ENCODE results near the gene LRRC19. TPM values are rescaled to one million over a fixed set of nuclear protein-coding genes. Genes with fewer than 3 reads are reported as not detected.
A peak's percentile ranks its signal among the peaks of the same experiment; 100 is the strongest.

Gene LRRC19
- total RNA-seq, 1 donor from 2014 or later, result 0.27 TPM

DNA sequence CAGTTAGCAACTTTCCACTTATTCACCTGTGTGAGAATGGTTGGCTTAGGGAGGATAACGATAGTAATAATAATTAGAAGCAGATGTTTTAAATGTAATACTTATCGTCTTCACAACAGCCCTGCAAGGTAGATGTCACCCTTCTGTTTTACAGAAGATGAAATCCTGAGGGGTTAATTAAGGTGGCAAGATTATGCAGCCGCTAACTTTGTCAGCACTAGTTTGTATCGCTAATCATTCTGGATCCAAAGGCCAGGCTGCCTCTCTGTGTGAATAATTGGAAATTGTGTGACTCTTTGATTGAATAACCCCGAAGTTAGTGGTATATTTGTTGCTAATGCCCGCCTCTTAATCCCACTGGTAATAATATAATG lies 48.6 kb downstream of the LRRC19 start:
- no peak for ATAC-seq
- Histone ChIP-seq H3K27me3 (ENCODE audit: low read depth) (no peaks in the 10 kb centered on the region), H3K4me3 (peak overlapping the region; percentile 58), H3K9me3 (no peaks in the 10 kb centered on the region), H3K27ac (peak overlapping the region; percentile 91), H3K36me3 (no peaks in the 10 kb centered on the region), H3K4me1 (peaks cover 13% of the 10 kb centered on the region)
- TF ChIP-seq CTCF (IDR thresholded peaks at IDR 0.05), result no peak
- no peak for DNase-seq
- intact Hi-C loops (cut with DNase I), result no loop called here

DNA sequence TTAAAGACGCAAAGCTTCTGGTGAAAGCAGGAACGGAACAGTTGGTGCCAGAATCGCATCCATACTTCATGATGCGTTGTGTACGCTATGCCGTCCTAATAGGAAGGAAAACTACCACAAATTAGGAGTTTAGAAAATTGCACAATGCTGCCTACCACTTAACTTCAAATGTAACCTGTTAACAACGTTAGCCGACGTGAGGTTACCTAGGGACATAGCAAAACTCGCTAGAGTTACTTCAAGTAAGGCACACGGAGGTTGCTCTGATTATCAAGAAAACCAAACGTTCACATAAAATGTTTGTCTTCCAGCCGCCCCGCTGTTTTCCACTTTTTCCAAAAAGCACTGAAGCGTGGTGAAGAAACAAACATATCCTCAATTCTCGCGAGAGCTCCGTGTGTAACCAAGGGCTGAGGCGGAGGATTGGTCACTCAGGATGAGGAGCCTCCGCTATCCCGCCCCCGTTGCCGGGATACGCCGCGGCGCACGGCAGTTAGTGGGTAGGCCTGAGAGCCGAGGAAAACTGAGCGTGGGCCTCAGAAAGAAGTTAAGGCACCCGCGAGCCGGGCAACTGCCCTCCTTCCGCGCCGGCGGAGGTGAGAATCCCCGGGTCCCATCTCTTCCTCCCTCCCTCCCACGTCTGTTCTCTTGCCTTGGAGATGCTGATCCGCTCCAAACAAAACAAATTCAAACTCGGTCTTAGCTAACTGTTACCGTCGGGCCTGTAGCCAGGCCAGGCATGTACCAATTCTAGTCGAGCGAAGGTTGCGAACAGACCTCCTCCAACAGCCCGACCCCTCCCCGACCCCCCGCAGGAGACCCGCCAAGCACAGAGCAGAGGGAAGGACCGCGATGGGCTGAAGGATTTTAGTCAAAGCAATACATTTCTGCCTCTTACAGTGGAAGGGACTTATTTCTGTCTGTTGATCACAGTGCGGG lies 49.3 kb downstream of the LRRC19 start, which contains the start of gene IFT74:
TSS of gene IFT74 (plus strand) at position 492 of the 939 bp plus-strand sequence. CDS start 5,556 bp downstream, outside the sequence.
- no peaks in the 10 kb centered on the region for H3K9me3 ChIP-seq
- peak within 1 kb of the TSS; percentile 58 for H3K4me3 ChIP-seq
- intact Hi-C loops (cut with DNase I), result no loop called here
- peak within 1 kb of the TSS; percentile 91 for H3K27ac ChIP-seq
- H3K36me3 ChIP-seq, result no peaks in the 10 kb centered on the region
- ATAC-seq (peak; percentile 100), DNase-seq (peak; percentile 99)
- no peak for TF ChIP-seq CTCF (IDR thresholded peaks at IDR 0.05)
- peaks cover 13% of the 10 kb centered on the region for H3K4me1 ChIP-seq
- H3K27me3 ChIP-seq (ENCODE audit: low read depth), result no peaks in the 10 kb centered on the region

GRCh38 chr9:26955222-26955903 lies 50.1 kb downstream of the LRRC19 start:
- H3K9me3 ChIP-seq, result no peaks in the 10 kb centered on the region
- DNase-seq (no peak), ATAC-seq (peak; percentile 55 to 58)
- no peaks in the 10 kb centered on the region for H3K27me3 ChIP-seq (ENCODE audit: low read depth)
- H3K4me3 ChIP-seq, result peak overlapping the region; percentile 58
- no peak for TF ChIP-seq CTCF (IDR thresholded peaks at IDR 0.05)
- intact Hi-C loops (cut with DNase I), result no loop called here
- H3K4me1 ChIP-seq, result peaks cover 13% of the 10 kb centered on the region
- peak overlapping the region; percentile 91 for H3K27ac ChIP-seq
- no peaks in the 10 kb centered on the region for H3K36me3 ChIP-seq

DNA sequence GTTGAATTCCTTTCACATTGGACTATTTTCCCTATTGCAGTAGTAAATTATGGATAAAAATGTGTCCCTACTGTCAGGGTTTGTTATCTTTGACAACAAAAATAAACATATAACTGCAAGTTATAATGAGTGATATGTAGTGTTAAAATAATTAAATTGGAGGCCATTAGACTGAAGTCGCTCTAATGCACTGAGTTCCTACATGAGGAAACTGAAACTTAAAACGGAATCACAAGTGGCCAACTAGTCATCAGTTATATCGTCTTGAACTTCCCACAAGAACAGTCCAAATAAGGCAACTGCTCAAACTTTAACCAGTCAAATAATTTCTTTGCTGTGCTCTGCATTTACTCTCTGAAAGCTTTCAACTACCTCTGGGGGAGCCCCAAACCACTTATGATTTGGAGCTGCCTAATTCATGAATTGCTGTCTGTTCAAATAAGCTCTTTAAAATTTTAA lies 51.4 kb downstream of the LRRC19 start:
- DNase-seq, result no peak
- no peak overlapping the region for H3K4me3 ChIP-seq
- intact Hi-C loops (cut with DNase I), result no loop called here
- H3K4me1 ChIP-seq, result peaks cover 13% of the 10 kb centered on the region
- H3K27ac ChIP-seq, result peak overlapping the region; percentile 44
- ATAC-seq, result peak in 1 of 2 donors; percentile 4
- TF ChIP-seq CTCF (IDR thresholded peaks at IDR 0.05), result no peak
- H3K9me3 ChIP-seq, result no peaks in the 10 kb centered on the region
- no peaks in the 10 kb centered on the region for H3K36me3 ChIP-seq
- no peaks in the 10 kb centered on the region for H3K27me3 ChIP-seq (ENCODE audit: low read depth)

- Histone ChIP-seq H3K4me3 (no peak overlapping the region), H3K4me1 (peaks cover 13% of the 10 kb centered on the region), H3K9me3 (no peaks in the 10 kb centered on the region), H3K36me3 (no peaks in the 10 kb centered on the region), H3K27me3 (ENCODE audit: low read depth) (no peaks in the 10 kb centered on the region), H3K27ac (no peak overlapping the region)
- intact Hi-C loops (cut with DNase I), result no loop called here
- ATAC-seq, result no peak
- no peak for DNase-seq
- no peak for TF ChIP-seq CTCF (IDR thresholded peaks at IDR 0.05)
These were observed 53.7 kb downstream of the LRRC19 start for GRCh38 chr9:26951794-26952193.

Measured in lower lobe of right lung (tissue), 2 donors.